Kasumi-1 (cell line): ENCODE results near the gene LAMC3.
"Not testable (repeated sequence)": the region's sequence is repeated elsewhere in the genome, so short reads cannot be mapped to it uniquely, and the experiment has no call there.

ENCODE experiments used
- DNase-seq, 2 experiments: peaks; one replicate each; lab custom pipeline; 2025; lab: John Stamatoyannopoulos, UW

Gene LAMC3

GRCh38 chr9:131030239-131031004, 21.4 kb downstream of the LAMC3 start:
- DNase-seq, result no peak

GRCh38 chr9:131031005-131031641, 22.1 kb downstream of the LAMC3 start:
- no peak for DNase-seq

DNA sequence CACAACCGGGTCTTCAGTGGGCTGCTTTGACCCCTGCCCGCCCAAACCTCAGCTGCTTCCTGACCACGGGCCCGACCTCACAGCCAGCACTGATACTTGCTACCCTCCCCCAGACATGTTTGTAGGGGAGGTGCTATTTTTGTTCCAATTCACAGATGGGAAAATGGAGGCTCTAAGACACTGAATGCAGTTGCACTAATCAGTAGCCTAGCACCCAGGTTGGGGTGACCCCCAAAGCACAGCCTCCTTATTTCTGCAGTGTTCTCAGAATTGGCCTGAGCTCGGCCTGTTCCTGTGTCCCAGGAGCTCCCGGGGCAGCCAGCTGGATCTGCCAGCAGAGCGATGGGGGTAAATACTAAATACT, 22.6 kb downstream of the LAMC3 start:
- DNase-seq, result no peak

DNA sequence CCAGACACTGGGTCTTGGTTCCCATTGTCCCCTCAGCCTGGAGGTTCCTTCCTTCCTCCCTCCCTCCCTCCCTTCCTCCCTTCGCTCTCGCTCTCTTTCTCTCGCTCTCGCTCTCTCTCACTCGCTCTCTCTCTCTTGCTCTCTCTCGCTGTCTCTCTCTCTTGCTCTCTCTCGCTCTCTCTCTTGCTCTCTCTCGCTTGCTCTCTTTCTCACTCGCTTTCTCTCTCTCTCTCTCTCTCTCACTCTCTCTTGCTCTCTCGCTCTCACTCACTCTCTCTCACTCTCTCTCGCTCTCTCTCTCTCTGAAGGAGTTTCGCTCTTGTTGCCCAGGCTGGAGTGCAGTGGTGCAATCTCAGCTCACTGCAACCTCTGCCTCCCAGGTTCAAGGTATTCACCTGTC, 23.4 kb downstream of the LAMC3 start:
- no peak for DNase-seq

DNA sequence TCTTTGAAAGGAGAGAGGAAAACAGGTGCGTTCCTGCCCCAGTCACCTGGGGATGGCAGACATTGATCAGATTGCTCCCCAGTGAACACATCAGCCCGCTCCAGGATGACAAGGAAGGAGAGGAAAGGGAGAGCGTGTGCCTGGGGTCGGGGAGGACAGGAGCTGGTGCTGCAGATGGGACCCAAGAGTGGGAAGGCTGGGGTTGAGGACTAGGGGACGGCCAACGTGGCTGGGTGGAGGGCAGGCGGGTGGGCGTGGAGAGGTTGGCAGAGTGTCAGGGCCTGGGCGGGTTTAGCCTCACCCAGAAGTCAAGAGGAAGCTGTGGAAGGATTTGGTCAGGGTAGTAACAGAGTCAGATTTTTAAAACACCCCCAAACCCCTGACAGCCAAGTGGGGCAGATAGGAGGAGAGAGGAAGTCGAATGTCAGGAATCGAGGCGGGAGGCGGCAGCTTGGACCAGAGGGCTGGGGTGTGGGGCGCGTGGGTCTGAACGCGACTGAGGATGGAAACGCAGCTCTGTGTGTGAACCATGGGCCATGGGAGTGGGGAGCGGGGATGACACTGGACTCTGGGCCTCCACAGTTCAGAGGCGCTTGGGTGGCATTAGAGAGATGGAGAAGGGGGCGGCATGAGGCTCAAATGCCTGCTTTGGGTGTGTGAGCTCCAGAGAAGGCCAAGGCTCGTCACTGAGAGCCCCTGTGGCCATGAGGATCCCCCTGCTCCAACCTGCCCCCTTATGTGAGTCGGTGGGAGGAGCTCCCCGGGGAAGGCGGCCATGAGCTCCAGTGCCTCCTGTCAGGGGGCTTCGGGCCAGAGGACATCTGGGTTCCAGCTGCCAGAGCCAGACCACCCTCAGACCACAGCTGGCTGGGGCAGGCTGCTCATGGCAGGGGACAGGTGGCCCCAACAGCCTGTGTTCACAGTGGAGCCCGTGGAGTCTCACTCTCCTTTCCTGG, 24.6 kb downstream of the LAMC3 start:
- DNase-seq, result no peak

- no peak for DNase-seq
Measured at GRCh38 chr9:131034268-131034667, 25.3 kb downstream of the LAMC3 start.

DNA sequence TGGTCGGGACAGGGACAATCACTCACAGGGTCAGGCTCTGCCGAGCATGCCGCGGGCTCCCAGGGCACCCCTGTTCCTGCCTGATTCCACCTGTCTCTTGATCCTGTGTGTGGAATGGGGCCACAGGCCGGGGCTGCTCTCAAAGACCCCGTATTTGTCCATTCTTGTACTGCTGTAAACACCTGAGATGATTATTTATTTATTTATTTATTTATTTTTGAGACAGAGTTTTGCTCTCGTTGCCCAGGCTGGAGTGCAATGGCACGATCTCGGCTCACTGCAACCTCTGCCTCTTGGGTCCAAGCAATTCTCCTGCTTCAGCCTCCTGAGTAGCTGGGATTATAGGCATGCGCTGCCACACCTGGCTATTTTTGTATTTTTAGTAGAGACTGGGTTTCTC, 25.8 kb downstream of the LAMC3 start:
- not testable (repeated sequence) for DNase-seq

DNA sequence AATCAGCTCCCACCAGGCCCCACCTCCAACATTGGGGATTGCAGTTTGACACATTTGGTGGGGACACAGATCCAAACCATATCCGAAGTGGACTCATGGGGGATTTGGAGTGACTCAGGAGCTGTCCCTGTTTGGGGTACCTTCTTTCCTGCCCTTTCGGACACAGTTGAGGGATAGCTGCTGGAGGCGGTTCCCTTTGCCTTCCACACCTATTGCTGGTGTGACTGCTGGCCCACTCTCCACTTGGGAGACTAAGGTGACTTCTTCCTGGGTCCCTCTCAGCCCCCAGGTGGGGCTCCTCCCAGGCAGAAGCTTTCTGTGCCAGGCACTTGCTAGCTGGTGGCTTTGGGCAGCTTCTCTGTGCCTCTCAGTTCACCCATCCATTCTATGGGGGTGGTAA, 26.6 kb downstream of the LAMC3 start:
- no peak for DNase-seq

DNA sequence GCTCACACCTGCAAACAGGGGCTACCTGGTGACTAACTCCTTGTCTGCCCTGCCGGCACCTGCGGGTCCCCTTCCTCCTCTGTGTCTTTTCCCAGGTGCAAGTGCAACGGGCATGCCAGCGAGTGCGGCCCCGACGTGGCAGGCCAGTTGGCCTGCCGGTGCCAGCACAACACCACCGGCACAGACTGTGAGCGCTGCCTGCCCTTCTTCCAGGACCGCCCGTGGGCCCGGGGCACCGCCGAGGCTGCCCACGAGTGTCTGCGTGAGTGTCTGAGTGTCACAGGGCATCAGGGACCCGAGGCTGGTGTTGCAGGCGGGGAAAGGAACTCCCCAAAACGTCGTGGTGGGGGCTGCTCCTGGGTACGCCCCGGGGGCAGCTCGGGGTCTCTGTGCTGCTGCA, 27.1 kb downstream of the LAMC3 start:
- no peak for DNase-seq

DNA sequence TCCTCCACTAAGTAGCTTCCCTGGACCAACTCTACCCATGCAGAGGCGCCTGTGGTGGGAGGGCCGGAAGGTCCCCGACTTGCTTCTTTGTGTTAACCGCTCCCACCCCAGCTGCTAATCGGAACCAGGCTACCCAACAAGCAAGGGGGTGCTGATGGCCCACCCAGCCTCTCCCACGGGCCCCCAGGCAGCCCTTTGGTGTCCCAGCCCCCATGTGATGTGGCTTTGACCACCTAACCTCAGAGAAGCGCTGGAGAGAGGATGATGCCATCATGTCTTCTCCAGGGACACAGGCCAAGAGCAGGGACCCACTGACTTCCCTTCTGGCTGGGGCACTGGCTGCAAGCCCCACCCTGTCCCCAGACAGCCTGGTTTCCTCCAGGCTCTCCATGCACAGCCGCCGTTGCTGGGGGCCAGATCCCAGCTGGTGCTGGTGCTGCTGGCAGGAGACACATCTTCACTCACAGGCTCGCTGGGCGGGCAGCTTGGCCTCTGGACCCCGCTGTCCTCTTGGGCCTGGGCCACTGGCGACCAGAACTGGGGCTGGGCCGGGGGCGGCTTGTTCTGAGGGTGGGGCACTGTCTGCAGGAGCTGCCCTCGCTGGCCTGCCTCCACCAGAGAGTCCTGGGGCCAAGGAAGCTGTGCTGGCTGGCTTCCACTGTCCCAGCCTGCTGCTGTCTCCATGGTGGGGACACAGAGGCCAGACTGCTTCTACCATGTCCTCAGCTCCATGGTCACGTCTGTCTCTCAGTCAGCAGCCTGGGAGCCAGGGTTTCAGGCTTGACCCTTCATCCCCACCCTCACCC, 27.8 kb downstream of the LAMC3 start:
- DNase-seq, result peak; percentile 45 to 57

DNA sequence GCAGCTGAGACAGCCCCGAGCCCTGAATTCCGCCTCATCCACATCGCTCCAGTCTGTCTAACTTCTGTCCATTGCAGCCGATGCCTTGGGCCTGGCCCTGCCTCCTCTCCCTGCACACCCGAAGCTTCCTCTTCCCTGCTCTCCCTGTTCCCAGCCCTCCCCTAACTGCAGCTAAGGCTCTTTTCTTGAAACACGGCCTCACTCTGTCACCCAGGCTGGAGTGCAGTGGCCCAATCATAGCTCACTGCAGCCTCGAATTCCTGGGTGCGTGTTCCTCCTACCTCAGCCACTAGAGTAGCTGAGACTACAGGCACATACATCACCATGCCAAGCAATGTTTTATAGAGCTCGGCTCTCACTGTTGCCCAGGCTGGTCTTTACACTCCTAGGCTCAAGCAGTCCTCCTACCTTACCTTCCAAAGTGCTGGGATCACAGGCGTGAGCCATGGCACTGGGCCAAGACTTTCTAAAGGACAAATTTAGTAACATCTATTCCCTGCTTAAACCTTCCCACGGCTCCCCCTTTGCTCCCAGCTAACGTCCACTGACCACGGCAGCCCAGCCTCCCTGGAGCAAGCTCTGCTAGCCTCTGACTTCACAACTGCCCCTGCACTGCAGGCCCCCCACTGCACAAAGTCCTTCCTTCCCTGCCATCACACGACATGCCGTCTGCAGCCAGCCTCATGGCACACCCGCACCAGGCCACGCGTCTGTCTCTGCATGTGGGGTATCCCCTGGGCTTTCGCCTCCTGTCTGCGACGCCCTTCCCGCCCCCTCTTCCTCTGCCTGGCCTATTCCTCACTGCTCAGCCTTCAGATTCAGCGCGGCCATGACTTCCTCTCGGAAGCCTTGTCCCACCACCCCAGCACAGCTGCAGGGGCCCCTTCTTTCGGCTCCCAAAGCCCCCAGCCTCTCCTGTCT, 28.6 kb downstream of the LAMC3 start:
- peak; percentile 23 to 45 for DNase-seq

GRCh38 chr9:131038256-131039128, 29.5 kb downstream of the LAMC3 start:
- no peak for DNase-seq

GRCh38 chr9:131039129-131039954, 30.4 kb downstream of the LAMC3 start:
- DNase-seq, result no peak

DNA sequence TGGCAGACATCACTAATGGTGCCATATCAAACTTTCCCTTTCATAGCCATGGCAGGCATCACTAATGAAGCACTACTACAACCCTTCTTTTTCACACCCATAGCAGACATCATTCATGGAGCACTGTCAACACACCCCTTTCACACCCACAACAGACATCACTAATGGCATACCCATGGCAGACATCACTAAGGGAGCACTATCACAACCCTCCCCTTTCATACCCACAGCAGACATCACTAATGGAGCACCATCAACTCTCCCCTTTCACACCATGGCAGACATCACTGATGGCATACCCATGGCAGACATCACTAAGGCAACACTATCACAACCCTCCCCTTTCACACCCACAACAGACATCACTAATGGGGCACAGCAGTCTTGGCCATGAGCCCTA, 33.7 kb downstream of the LAMC3 start:
- no peak for DNase-seq

DNA sequence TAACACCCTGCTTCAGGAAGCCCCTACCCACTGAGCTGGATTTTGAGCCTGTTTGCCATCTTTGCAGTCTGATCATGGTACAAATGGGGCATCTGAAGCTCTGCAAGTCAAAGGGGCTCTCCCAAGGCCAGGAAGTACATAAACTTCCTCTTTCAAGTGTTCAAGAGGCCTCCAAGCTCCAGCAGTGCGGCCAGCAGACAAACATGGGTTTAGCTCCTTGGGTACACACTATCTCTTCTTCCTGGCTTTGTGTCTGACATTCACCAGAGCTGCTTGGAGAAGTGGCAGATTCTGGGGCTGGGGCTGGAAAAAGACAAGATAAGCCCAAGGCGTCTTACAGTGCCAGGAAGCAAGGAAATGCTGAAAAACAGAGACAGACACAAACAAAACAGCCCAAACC, 34.1 kb downstream of the LAMC3 start:
- peak; percentile 72 to 75 for DNase-seq

DNA sequence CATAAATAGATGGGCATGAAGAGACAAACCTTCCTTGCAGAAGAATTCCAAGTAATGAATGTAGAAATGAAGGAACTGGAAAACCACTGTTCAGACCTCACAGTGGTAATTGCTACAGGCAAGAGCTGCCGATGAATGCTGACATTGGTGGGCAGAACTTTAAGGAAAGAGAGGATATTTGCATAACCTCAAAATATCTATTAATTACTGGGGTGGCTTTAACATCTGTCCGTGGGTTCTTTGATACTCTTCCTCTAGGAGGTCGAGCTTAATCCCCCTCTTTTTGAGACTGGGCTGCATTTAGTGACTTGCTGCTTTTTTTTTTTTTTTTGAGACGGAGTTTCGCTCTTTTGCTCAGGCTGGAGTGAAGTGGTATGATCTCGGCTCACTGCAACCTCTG, 34.7 kb downstream of the LAMC3 start:
- no peak for DNase-seq

GRCh38 chr9:131045300-131046092, 36.5 kb downstream of the LAMC3 start:
- no peak for DNase-seq

- no peak for DNase-seq
Measured at GRCh38 chr9:131046093-131046380, 37.1 kb downstream of the LAMC3 start.
